HL-60 (cell line): ENCODE measurements around the gene MYRIP.

Experiments used
- DNase-seq, 2 experiments: peaks; one replicate each; pipeline ENCODE4 v3.0.0-alpha.2; 2010 to 2020; ENCODE audit warnings: low read depth in 1 of 2, low spot score in 1 of 2
- H3K27ac ChIP-seq: fragments of 250-450 bp; sonication (Bioruptor Pico); replicated peaks from 2 replicates; pipeline ENCODE4 v1.5.1; 2020; ENCODE audit warnings: mild to moderate bottlenecking, moderate library complexity
- H3K27me3 ChIP-seq: fragments of 250-450 bp; sonication (Bioruptor Pico); 2 replicates; pipeline ENCODE4 v1.5.1; 2021; ENCODE audit warnings: mild to moderate bottlenecking, moderate library complexity; ENCODE audit not compliant: insufficient read depth, poor library complexity, severe bottlenecking
- H3K4me3 ChIP-seq: replicated peaks from 2 replicates; pipeline ENCODE4 v1.5.1; 2011; ENCODE audit warnings: mild to moderate bottlenecking, control low read depth, low read length; ENCODE audit not compliant: insufficient read depth
- CTCF ChIP-seq: IDR thresholded peaks from one replicate; pipeline ENCODE4 v1.5.1; 2011; ENCODE audit warnings: low read length, control low read depth, inconsistent platforms; ENCODE audit not compliant: insufficient read depth
- GABPA ChIP-seq: IDR thresholded peaks from 2 replicates; pipeline ENCODE4 v1.6.1; 2012; ENCODE audit warnings: low read depth
- POLR2AphosphoS5 ChIP-seq: IDR thresholded peaks from 2 replicates; pipeline ENCODE4 v1.6.1; 2012; ENCODE audit warnings: low read depth
- SPI1 ChIP-seq: IDR thresholded peaks from 2 replicates; pipeline ENCODE4 v1.6.1; 2012; ENCODE audit warnings: low read depth, mild to moderate bottlenecking, borderline replicate concordance
- TF ChIP-seq, protein P1 (sequence below): IDR thresholded peaks from 2 replicates; pipeline ENCODE4 v1.6.1; 2012; ENCODE audit warnings: low read depth; ENCODE audit not compliant: insufficient replicate concordance

Gene MYRIP

DNA sequence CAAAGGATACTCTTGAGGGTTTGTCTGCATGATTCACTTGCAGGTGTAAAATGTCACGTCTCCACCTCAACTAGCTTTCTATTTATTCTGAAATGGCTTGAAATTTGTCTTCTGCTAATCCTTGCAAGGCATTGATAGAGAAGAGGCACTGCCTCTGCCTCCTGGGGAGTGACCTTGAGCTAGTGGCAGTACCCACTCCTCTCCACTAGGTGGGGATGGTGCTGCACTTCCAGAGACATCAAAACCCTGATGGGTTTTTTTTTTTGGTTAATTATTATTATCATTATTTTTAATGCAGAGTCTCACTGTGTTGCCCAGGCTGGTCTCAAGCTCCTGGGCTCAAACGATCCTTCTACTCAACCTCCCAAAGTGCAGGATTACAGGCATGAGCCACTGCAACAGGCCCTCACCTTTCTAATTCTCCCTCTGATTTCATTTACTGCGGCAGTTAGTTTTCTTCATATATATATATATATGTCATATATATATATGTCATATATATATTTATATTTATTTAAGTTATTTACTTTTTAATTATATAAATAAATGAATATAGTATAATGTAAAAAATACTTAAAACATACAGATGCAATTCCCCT lies 382.5 kb downstream of the MYRIP start:
- H3K4me3 ChIP-seq = no peak overlapping the region
- no peak overlapping the region for H3K27ac ChIP-seq
- peak; percentile 24 to 55 for DNase-seq
- TF ChIP-seq, protein P1, sequence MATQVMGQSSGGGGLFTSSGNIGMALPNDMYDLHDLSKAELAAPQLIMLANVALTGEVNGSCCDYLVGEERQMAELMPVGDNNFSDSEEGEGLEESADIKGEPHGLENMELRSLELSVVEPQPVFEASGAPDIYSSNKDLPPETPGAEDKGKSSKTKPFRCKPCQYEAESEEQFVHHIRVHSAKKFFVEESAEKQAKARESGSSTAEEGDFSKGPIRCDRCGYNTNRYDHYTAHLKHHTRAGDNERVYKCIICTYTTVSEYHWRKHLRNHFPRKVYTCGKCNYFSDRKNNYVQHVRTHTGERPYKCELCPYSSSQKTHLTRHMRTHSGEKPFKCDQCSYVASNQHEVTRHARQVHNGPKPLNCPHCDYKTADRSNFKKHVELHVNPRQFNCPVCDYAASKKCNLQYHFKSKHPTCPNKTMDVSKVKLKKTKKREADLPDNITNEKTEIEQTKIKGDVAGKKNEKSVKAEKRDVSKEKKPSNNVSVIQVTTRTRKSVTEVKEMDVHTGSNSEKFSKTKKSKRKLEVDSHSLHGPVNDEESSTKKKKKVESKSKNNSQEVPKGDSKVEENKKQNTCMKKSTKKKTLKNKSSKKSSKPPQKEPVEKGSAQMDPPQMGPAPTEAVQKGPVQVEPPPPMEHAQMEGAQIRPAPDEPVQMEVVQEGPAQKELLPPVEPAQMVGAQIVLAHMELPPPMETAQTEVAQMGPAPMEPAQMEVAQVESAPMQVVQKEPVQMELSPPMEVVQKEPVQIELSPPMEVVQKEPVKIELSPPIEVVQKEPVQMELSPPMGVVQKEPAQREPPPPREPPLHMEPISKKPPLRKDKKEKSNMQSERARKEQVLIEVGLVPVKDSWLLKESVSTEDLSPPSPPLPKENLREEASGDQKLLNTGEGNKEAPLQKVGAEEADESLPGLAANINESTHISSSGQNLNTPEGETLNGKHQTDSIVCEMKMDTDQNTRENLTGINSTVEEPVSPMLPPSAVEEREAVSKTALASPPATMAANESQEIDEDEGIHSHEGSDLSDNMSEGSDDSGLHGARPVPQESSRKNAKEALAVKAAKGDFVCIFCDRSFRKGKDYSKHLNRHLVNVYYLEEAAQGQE = no peak
- no peak for TF ChIP-seq POLR2AphosphoS5
- peak; percentile 85 for TF ChIP-seq CTCF
- no peak for TF ChIP-seq GABPA
- no peaks in the 10 kb centered on the region for H3K27me3 ChIP-seq

DNA sequence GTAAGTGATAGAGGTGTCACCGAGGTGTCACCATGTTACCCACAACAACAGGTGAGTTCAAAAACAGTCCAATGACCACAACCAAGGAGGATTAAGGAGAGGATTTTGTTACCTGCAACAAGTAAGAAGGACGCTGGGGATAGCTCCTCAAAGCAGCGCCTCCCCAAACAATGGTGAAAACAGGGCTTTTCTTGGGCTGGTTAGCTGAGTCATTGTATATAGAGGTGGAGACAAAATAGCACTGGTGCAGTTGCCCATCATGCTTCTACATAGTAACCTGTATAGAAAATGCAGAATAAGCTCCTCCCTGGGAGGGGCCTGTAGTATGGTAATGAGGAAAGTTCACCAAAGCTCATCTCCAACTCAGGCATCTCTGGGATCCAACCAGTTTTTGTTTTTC lies 383.2 kb downstream of the MYRIP start:
- no peaks in the 10 kb centered on the region for H3K27me3 ChIP-seq
- no peak for TF ChIP-seq GABPA
- no peak for TF ChIP-seq CTCF
- no peak for TF ChIP-seq SPI1
- no peak for DNase-seq

GRCh38 chr3:40196966-40197365 lies 387.6 kb downstream of the MYRIP start:
- H3K27me3 ChIP-seq = peaks cover 4% of the 10 kb centered on the region
- no peak for DNase-seq
- no peak overlapping the region for H3K27ac ChIP-seq
- no peak overlapping the region for H3K4me3 ChIP-seq
- TF ChIP-seq SPI1 = no peak
- no peak for TF ChIP-seq POLR2AphosphoS5
- TF ChIP-seq, protein P1 = no peak
- no peak for TF ChIP-seq GABPA
- TF ChIP-seq CTCF = no peak

More for the DNA sequence above, 383.2 kb downstream of the MYRIP start:
- Histone ChIP-seq H3K4me3 (no peak overlapping the region), H3K27ac (no peak overlapping the region)

DNA sequence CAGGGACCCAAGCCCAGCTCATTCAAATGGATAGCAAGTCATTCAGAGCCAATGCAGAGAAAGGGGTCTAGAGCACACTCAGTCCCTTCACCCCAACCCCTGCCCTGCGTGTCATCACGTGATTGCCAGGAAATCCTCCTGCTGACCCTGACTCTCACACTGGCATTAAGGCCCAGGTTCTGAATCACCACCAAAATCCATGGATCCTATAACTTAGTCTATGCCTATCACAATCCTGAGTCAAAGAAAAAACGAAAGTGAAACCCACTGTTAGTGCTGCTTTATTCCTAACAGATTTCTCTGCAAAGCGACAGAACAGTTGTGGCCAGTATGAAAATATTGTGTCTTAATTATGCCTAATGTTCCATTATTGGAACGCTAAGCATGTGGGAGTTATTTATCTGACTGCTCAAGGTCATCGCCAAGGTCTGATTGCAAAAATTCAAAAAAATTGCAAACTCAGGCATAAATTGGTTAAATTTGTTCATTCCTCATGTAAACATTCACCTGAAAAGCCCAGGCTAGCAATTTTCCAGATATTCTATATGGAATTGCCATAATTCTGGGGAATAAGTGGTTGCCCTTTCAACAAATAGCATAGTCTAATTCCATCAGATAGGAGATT lies 391.4 kb downstream of the MYRIP start:
- Histone ChIP-seq H3K4me3 (no peak overlapping the region), H3K27me3 (peaks cover 4% of the 10 kb centered on the region), H3K27ac (no peak overlapping the region)
- no peak for DNase-seq
- TF ChIP-seq POLR2AphosphoS5 = no peak
- no peak for TF ChIP-seq GABPA
- TF ChIP-seq SPI1 = no peak
- TF ChIP-seq CTCF = no peak
- TF ChIP-seq, protein P1 = no peak
